HG02642 (cell line): ENCODE measurements around the gene RNF103.
A peak's percentile ranks its signal among the peaks of the same experiment; 100 is the strongest.
"Not testable (repeated sequence)": the region's sequence is repeated elsewhere in the genome, so short reads cannot be mapped to it uniquely, and the experiment has no call there.

Experiments
- ATAC-seq: cut with Tn5 transposase; IDR thresholded peaks from one replicate; pipeline ENCODE4 v1.9.1; 2021; ENCODE audit warnings: mild to moderate bottlenecking; ENCODE audit not compliant: unreplicated experiment, poor library complexity

The RNF103 gene

DNA sequence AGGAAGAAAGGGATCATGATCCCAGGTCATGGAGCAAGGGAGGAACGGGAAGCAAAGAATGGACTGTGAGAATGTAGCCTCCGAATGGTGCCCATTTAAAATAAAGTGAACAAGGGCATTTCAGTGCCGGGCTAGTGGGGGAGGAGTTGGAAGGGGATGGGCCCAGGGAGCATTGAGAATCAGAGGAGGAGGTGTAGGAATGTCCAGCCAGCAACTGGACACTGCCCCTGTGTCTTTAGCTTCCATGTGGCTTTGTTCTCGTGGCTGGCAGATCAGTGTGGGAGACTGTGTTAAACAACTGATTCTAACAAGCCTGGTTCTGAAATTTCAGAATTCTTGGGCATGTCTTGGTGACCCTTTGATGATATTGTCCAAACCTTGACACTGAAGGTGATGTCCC, 1.4 kb upstream of the RNF103 start:
- no peak for ATAC-seq

GRCh38 chr2:86624267-86624547, 542 bp upstream of the RNF103 start:
- no peak for ATAC-seq

- peak; percentile 49 for ATAC-seq
Observed at GRCh38 chr2:86623043-86623493, 597 bp downstream of the RNF103 start.

GRCh38 chr2:86622519-86623042, 1.1 kb downstream of the RNF103 start:
- no peak for ATAC-seq

DNA sequence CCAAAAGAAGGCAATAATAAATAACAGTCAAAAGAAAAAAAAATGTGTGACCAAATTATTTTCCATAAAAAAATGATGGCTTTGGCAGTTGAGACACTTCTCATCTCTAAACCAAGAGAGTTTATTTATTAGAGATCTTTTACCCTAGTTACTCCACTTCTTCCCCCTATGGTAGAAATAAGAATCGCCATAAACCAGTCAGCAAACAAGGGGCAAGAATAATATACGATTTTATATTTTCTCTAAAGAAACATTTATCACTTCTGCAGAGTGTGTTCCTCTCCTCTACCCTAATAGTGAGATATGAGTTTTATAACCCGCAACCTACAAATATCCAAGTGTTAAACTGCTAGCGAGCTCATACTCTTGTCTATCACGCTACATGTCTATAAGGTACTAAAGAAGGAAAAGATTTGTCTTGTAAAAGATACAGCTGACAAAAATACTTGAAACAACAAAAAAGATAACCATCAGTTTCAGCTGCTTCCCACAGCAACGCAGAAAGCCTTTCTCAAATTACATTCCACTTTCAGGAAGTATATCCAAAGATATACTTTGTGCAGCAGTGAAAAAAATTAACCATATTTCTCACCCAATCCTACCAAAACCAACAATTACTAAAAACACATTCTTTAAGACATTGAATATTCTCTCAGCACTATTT, 2.3 kb downstream of the RNF103 start:
- ATAC-seq = no peak

DNA sequence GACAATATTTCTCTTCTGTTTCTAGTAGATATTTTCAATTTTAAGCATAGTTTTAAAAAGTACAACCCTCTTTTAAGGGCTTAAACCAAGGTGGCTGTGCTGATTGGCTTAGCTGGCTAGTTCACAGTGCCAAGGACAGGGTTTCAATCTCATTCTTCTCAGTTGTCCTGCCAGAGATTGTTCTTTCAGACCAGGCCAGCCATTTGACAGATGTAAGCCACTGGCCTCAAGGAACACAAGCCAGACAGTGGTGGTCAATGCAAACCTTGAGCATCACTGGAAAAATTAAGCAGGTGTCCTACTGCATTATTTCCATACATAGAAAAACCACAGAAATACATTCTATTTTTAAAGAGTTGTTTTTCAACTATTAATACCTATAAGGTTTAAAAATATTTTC, 5.9 kb downstream of the RNF103 start:
- peak; percentile 54 for ATAC-seq

- no peak for ATAC-seq
Observed at GRCh38 chr2:86617153-86617552, 6.5 kb downstream of the RNF103 start.

GRCh38 chr2:86616502-86616901, 7.2 kb downstream of the RNF103 start:
- ATAC-seq = no peak

DNA sequence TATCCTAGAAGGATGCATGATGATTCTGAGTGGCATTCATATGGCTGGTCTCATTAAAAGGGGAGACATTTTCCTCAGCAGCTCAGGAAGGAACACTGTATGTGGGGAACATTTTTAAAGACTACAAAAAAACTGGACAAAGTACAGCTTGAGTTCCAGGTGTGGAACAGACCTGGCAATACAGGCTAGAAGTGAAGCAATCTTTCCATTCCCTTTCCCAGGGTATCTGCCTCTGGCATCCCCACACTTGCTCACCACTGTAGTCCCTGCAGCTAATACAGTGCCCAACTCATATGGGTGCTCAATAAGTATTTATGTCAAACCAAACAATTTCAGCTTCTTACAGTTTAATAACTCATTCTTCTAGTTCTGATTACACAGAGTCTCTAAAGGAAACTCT, 8.1 kb downstream of the RNF103 start:
- ATAC-seq = no peak

DNA sequence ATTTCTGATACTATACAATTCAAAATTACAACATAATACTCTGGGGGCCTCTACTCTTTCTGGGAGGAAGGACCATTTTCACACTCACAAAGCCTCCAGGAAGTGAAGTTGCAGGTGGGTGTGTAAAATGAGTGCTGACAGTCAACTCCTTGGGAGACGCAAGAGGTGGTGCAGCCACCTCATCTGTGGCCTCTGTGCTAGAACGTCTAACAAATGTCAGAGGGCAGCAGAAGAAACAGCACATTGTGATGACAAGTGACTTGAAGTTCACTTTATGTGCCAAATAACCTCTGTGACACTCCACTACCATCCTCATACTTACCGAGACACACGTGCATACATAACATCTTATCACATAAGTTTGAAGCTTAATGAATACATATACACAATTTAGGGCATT, 10.2 kb downstream of the RNF103 start:
- no peak for ATAC-seq

- no peak for ATAC-seq
Observed at GRCh38 chr2:86610871-86611270, 12.8 kb downstream of the RNF103 start.

- ATAC-seq = no peak
Observed at GRCh38 chr2:86608832-86609410, 14.7 kb downstream of the RNF103 start.

DNA sequence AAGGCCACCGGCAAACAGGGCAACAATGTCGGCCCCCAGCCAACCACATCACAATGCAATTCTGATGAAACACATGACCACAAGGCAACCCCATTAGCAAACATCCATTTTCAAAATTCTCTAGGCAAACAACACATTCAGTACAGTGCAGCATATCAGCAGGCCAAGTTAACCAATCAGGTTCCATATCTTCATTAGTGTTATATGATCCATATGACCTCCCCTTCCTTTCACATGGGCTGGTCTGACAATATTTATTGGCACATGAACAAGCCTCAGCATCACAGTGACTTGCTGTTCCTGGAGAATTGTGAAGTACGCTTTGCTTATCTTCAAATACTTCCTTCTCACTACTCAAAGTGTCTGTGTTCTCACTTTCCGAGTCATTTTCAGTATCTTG, 19.8 kb downstream of the RNF103 start:
- no peak for ATAC-seq

- ATAC-seq = no peak
Observed at GRCh38 chr2:86598966-86599365, 24.7 kb downstream of the RNF103 start.

- ATAC-seq = no peak
Observed at GRCh38 chr2:86596118-86596517, 27.5 kb downstream of the RNF103 start.

- ATAC-seq = no peak
Observed at GRCh38 chr2:86593266-86593665, 30.4 kb downstream of the RNF103 start.

DNA sequence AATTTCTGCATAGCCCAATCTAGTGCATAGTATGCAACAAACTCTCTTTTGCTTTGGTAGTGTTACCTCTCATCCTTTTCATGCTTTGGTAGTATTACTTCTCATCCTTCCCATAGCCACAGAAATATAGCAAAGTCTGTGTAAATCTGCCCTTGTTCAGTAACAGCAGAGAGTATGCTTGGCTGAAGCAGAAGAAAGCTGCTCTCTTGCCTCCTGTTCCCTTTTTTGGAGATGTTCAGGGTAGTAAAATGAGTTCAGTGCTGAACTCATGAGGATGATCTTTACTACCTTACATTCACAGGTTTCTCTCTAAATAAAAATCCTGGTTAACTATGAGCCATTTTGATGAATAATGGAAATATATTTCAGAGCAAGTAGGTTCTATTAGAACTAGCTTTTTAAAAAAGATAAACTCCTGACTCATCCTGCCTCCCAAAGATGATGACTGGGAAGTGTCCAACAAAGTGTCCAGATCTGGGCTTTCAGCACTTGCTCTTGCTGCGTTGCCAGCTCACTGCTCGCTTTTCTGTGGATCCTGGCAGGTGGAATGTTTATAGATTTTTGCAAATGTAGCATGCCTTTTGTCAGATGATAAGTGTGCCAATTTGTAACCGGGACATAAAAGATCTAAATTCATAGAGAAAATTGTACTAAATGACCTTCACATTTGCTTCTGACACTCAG, 31.0 kb downstream of the RNF103 start:
- no peak for ATAC-seq

DNA sequence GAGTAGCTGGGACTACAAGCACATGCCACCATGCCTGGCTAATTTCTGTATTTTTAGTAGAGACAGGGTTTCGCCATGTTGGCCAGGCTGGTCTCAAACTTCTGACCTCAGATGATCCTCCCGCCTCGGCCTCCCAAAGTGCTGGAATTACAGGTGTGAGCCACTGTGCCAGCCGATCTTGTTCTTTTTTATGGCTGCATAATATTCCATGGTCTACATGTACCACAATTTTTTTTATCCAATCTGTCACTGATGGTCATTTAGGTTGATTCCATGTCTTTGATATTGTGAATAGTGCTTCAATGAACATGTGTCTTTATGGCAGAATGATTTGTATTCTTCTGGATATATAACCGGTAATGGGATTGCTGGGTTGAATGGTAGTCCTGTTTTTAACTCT, 34.0 kb downstream of the RNF103 start:
- not testable (repeated sequence) for ATAC-seq

DNA sequence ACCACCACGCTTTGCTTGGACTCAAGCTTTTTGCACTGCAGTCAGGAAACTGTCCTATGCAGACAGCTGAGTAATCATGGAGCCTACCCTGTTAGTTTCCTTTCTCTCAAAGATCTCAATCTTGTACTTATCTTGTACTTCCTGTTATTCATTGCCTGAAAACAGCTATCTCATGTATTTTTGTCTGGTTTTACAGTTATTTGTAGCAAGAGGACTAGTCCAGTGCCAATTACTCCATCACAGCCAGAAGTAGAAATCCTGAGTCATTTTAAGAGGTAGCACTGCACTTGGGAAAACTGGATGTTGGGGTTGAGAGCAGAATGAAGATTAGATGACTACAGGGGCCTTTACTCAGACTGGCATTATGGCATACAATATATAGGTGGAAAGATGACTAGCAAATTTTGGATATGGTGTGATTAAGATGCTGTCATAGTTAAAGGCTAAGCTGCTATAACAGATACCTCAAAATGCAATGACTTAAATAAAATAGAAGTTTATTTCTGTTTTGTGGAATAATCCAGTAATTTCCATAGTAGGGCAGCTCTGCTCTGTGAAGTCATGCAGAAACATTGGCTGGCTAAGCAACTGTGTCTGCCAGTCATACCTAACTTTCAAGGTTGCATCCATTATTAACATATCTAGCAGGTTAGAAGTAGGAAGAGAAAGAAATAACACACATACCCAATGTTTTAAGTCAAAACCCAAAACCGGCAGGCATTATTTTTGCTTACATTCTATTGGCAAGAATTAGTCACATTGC, 39.3 kb downstream of the RNF103 start:
- no peak for ATAC-seq

- no peak for ATAC-seq
Observed at GRCh38 chr2:86580560-86580959, 43.1 kb downstream of the RNF103 start.
